ENCODE measurements around the gene ARRB2. TPM values are rescaled to one million over a fixed set of nuclear protein-coding genes. Genes with fewer than 3 reads are reported as not detected.

Gene ARRB2
- total RNA-seq, 1 experiment from 2014 or later: 14.3 TPM

DNA sequence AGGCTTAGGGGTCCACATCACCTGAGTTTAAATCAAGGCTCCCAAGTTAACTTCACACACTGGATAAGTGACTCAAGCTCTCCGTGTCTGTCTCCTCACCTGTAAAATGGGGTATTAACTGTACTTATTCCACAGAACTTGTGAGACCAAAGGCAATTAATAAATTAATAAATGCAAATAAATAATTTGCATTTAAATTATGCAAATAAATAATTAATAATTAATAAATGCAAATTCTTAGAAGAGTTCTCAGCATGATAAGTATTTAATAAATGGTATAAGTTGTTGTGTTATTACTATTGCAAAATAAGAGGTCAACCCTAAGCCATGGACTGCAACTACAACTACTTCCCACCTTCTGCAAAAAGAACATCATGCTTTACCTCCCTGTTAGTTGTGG is 43.0 kb downstream of the ARRB2 start:
- DNase-seq (ENCODE audit: low read depth): no peak

DNA sequence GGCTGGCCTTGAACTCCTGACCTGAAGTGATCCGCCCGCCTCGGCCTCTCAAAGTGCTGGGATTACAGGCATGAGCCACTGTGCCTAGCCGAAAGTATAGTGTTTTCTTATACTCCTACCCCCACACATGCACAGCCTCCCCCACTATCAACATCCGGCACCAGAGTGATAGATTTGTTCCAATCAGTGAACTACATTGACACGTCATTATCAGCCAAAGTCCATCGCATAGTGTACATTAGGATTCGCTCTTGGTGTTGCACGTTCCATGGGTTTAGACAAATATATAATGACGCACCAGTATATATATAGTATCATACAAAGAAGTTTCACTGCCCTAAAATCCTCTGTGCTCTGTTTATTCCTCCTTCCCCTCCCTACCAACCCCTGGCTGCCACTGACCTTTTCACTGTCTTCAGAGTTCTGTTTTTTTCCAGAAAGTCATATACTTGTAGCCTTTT is 49.4 kb downstream of the ARRB2 start:
- no peak for DNase-seq (ENCODE audit: low read depth)

DNA sequence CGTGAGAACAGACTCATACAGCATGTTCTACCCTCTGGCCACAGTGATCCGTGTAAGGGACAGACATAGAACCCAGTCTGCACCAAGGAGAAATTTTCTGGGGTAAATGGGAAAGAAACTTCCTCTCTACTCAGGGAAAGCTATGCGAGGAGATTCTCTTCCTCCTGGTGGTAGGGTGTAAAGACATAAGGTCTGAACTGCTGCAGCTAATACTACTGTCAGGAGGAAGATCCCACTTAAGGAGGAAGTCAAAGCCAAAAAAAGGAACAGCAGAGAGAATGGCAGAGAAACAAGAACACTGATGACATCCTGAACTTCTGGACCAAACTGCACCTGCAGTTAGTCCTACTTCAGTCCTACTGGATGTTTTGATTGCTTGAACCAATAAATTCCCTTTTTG is 54.2 kb downstream of the ARRB2 start:
- DNase-seq (ENCODE audit: low read depth): no peak

DNA sequence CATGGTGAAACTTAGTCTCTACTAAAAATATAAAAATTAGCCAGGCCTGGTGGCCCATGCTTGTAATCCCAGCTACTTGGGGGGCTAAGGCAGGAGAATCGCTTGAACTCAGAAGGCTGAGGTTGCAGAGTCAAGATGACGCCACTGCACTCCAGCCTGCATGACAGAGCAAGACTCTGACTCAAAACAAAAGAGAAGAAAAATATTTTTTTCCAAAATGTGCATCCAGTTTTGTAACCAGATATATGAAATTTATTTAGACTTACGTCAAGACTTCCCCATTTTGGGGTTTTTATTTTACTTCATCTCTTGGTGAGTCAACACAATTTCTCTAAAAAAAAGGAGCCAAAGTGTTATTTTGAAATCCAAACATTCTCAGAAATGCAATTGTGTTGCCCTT is 55.8 kb downstream of the ARRB2 start:
- no peak for DNase-seq (ENCODE audit: low read depth)

DNA sequence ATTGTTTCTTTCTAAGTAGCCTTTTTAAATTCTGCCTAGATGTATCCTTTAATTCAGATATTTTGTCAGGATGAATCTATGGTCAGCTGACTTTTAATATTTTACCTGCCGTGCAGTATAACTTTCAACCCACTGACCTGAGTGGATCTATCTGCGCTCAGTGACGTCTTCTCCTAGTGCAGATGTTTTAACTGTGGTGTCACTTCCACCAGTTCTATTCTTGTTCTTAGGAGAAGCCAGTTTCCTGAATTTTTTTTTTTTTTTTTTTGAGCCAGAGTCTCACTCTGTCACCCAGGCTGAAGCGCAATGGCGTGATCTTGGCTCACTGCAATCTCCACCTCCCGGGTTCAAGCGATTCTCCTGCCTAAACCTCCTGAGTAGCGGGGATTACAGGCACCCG is 56.3 kb downstream of the ARRB2 start:
- DNase-seq (ENCODE audit: low read depth): no peak

DNA sequence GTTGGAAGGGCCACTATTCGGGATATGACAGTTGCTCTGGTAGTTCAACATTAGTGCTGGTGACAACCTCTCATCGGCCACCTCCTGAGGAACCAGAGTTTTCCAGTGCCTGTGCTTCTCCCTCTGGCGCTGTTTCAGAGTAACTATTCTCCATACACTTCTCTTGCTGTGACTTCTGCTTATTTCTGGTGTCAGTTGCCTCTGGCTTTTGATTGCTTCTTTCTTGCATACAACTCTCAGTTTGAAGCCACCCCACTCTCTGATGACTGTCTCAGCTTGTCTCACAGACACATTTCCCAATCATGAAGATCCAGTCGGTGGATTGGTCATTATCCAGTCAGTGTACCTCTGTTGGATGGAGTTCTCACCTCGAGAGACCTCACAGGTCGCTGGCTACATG is 57.9 kb downstream of the ARRB2 start:
- no peak for DNase-seq (ENCODE audit: low read depth)

DNA sequence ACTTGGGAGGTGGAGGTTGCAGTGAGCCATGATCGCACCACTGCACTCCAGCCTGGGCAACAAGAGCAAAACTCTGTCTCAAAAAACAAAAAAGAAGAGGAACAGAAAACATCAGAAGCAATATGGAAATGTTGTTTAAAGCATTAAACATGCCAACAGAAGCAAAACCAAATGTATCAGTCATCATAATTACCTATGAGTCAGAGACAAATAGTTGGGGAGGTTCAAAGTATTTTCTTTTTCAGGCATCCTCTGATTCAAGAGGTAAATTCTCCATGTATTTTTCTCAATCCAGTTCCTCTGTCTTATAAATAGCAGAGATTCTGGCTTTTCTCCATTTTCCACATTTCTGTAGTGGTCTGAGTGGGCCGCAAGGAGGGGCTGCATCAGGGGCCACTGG is 59.2 kb downstream of the ARRB2 start:
- DNase-seq (ENCODE audit: low read depth): peak; percentile 13

Other genes starting within 250 kb of the ARRB2 start
- gene SPNS2, start 211.8 kb upstream of the ARRB2 start, total RNA-seq (2014; rRNA removed; shearing (Covaris generic)): not detected in 2 replicates
- 25.3 and 28.1 TPM in 2 replicates for gene MYBBP1A, start 155.2 kb upstream of the ARRB2 start, total RNA-seq (2014; rRNA removed; shearing (Covaris generic))
- not detected in 2 replicates for gene GGT6, start 150.1 kb upstream of the ARRB2 start, total RNA-seq (2014; rRNA removed; shearing (Covaris generic))
- not detected in 2 replicates for gene SMTNL2, start 126.1 kb upstream of the ARRB2 start, total RNA-seq (2014; rRNA removed; shearing (Covaris generic))
- not detected in 2 replicates for gene ALOX15, start 69.0 kb upstream of the ARRB2 start, total RNA-seq (2014; rRNA removed; shearing (Covaris generic))
- gene PELP1, start 6.5 kb upstream of the ARRB2 start, total RNA-seq (2014; rRNA removed; shearing (Covaris generic)): 8.8 and 23.7 TPM in 2 replicates
- gene MED11, start 20.8 kb downstream of the ARRB2 start, total RNA-seq (2014; rRNA removed; shearing (Covaris generic)): 25.4 and 26.4 TPM in 2 replicates
- gene ZMYND15, start 29.2 kb downstream of the ARRB2 start, total RNA-seq (2014; rRNA removed; shearing (Covaris generic)): not detected in 2 replicates
- 0.12 and 0.29 TPM in 2 replicates for gene CXCL16, start 29.3 kb downstream of the ARRB2 start, total RNA-seq (2014; rRNA removed; shearing (Covaris generic))
- gene TM4SF5, start 61.3 kb downstream of the ARRB2 start, total RNA-seq (2014; rRNA removed; shearing (Covaris generic)): not detected in 2 replicates
- 0.96 and 1.3 TPM in 2 replicates for gene VMO1, start 75.7 kb downstream of the ARRB2 start, total RNA-seq (2014; rRNA removed; shearing (Covaris generic))
- gene GLTPD2, start 78.3 kb downstream of the ARRB2 start, total RNA-seq (2014; rRNA removed; shearing (Covaris generic)): not detected in 2 replicates
- 319 and 393 TPM in 2 replicates for gene PSMB6, start 85.5 kb downstream of the ARRB2 start, total RNA-seq (2014; rRNA removed; shearing (Covaris generic))
- gene PLD2, start 96.5 kb downstream of the ARRB2 start, total RNA-seq (2014; rRNA removed; shearing (Covaris generic)): 7.0 and 12.1 TPM in 2 replicates
- gene MINK1, start 122.7 kb downstream of the ARRB2 start, total RNA-seq (2014; rRNA removed; shearing (Covaris generic)): 11.0 and 11.1 TPM in 2 replicates
- gene C17orf107, start 188.9 kb downstream of the ARRB2 start, total RNA-seq (2014; rRNA removed; shearing (Covaris generic)): 0.12 and 0.20 TPM in 2 replicates
- not detected in 2 replicates for gene CHRNE, start 192.5 kb downstream of the ARRB2 start, total RNA-seq (2014; rRNA removed; shearing (Covaris generic))
- gene GP1BA, start 221.6 kb downstream of the ARRB2 start, total RNA-seq (2014; rRNA removed; shearing (Covaris generic)): not detected in 2 replicates
- gene SLC25A11, start 229.4 kb downstream of the ARRB2 start, total RNA-seq (2014; rRNA removed; shearing (Covaris generic)): 45.3 and 71.5 TPM in 2 replicates
- gene RNF167, start 229.6 kb downstream of the ARRB2 start, total RNA-seq (2014; rRNA removed; shearing (Covaris generic)): 24.0 and 25.2 TPM in 2 replicates
- 894 and 1,372 TPM in 2 replicates for gene PFN1, start 237.9 kb downstream of the ARRB2 start, total RNA-seq (2014; rRNA removed; shearing (Covaris generic))
- 2.3 and 2.9 TPM in 2 replicates for gene ENO3, start 240.5 kb downstream of the ARRB2 start, total RNA-seq (2014; rRNA removed; shearing (Covaris generic))

Data from RPMI7951 (cell line).